ENCODE measurements around the gene IBTK.

The IBTK gene

DNA sequence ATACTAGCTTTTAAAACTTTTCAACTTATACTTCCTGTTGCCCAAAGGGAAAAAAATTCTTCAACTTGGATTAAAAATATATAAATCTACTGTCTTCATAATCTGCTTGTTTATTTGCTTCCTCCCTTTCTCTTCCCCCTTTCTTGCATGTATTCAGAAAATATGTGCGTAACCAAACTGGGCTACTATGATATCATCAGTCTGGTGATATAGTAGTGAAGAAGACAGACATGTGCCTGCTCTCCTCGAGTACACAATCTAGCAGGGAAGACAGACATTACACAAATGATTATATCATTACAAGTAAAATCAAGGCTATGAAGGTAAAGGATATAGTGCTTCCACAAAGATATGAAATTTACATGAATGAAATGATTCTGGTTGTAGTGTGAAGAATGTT is 31.0 kb downstream of the IBTK start:
- Histone ChIP-seq H2AFZ (ENCODE audit: low read length) (no peak overlapping the region), H3K36me3 (ENCODE audit: insufficient read depth, low read length) (peaks cover 69% of the 10 kb centered on the region; the same call in 1 of the 2 replicates)
- no peak for TF ChIP-seq EZH2phosphoT487 (IDR thresholded peaks at IDR 0.05; ENCODE audit: borderline replicate concordance)
- TF ChIP-seq CTCF (conservative IDR thresholded peaks at IDR 0.05; ENCODE audit: low read length) = no peak

DNA sequence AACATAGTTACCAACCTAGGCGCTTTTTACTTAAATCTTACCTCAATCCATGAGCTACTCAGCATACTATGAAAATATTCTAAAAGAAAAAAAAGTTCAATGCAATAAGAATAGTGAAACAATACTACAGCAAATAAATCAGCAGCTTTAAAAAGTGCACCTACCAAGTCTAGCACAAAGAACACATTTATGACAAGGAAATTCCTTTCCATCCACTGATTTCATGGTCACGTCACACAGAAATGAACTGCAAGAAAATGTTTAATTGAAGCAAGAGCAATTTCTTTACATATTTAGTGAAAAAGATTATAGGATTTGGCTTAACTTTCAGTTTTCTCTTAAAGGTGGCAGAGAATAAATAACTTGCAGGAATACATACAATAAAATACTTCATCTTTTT is 36.2 kb downstream of the IBTK start:
- no peaks in the 10 kb centered on the region for H3K9me3 ChIP-seq (ENCODE audit: insufficient read depth, low read depth, low read length)
- H2AFZ ChIP-seq (ENCODE audit: low read length) = no peak overlapping the region
- TF ChIP-seq CTCF (conservative IDR thresholded peaks at IDR 0.05; ENCODE audit: low read length) (no peak), EZH2phosphoT487 (IDR thresholded peaks at IDR 0.05; ENCODE audit: borderline replicate concordance) (no peak)
- H3F3A ChIP-seq (ENCODE audit: low read depth) = no peaks in the 10 kb centered on the region
- no peak overlapping the region for H3K9ac ChIP-seq (ENCODE audit: low read depth, low read length, poor library complexity, severe bottlenecking)
- H3K27me3 ChIP-seq (ENCODE audit: insufficient read depth, low read length, poor library complexity, severe bottlenecking) = no peaks in the 10 kb centered on the region
- H3K4me2 ChIP-seq (ENCODE audit: low read depth, low read length, poor library complexity, severe bottlenecking) = no peak overlapping the region
- H3K79me2 ChIP-seq (ENCODE audit: insufficient read depth, low read length) = no peaks in the 10 kb centered on the region
- H3K9me2 ChIP-seq (replicated peaks; ENCODE audit: low read depth, low read length) = no peaks in the 10 kb centered on the region
- H3K4me1 ChIP-seq (ENCODE audit: insufficient read depth, low read length, poor library complexity, severe bottlenecking) = no peaks in the 10 kb centered on the region
- no peak overlapping the region for H3K4me3 ChIP-seq (ENCODE audit: low read length, poor library complexity, severe bottlenecking)
- H4K20me1 ChIP-seq (ENCODE audit: insufficient read depth, low read length, poor library complexity, severe bottlenecking) = no peaks in the 10 kb centered on the region
- peaks cover 46% of the 10 kb centered on the region; the same call in 1 of the 2 replicates for H3K36me3 ChIP-seq (ENCODE audit: insufficient read depth, low read length)

More for the DNA sequence above, 31.0 kb downstream of the IBTK start:
- Histone ChIP-seq H3K4me3 (ENCODE audit: low read length, poor library complexity, severe bottlenecking) (no peak overlapping the region), H3F3A (ENCODE audit: low read depth) (no peaks in the 10 kb centered on the region), H3K4me1 (ENCODE audit: insufficient read depth, low read length, poor library complexity, severe bottlenecking) (no peaks in the 10 kb centered on the region), H3K9me3 (ENCODE audit: insufficient read depth, low read depth, low read length) (no peaks in the 10 kb centered on the region), H3K27me3 (ENCODE audit: insufficient read depth, low read length, poor library complexity, severe bottlenecking) (no peaks in the 10 kb centered on the region), H3K9me2 (replicated peaks; ENCODE audit: low read depth, low read length) (no peaks in the 10 kb centered on the region), H3K9ac (ENCODE audit: low read depth, low read length, poor library complexity, severe bottlenecking) (no peak overlapping the region), H3K4me2 (ENCODE audit: low read depth, low read length, poor library complexity, severe bottlenecking) (no peak overlapping the region), H4K20me1 (ENCODE audit: insufficient read depth, low read length, poor library complexity, severe bottlenecking) (no peaks in the 10 kb centered on the region), H3K79me2 (ENCODE audit: insufficient read depth, low read length) (no peaks in the 10 kb centered on the region)

GRCh38 chr6:82208913-82209312 is 38.6 kb downstream of the IBTK start:
- no peaks in the 10 kb centered on the region for H4K20me1 ChIP-seq (ENCODE audit: insufficient read depth, low read length, poor library complexity, severe bottlenecking)
- H3K79me2 ChIP-seq (ENCODE audit: insufficient read depth, low read length) = no peaks in the 10 kb centered on the region
- TF ChIP-seq CTCF (conservative IDR thresholded peaks at IDR 0.05; ENCODE audit: low read length) (no peak), EZH2phosphoT487 (IDR thresholded peaks at IDR 0.05; ENCODE audit: borderline replicate concordance) (no peak)
- no peaks in the 10 kb centered on the region for H3K27me3 ChIP-seq (ENCODE audit: insufficient read depth, low read length, poor library complexity, severe bottlenecking)
- H3K9me2 ChIP-seq (replicated peaks; ENCODE audit: low read depth, low read length) = no peaks in the 10 kb centered on the region
- H3K9ac ChIP-seq (ENCODE audit: low read depth, low read length, poor library complexity, severe bottlenecking) = no peak overlapping the region
- H3K36me3 ChIP-seq (ENCODE audit: insufficient read depth, low read length) = peaks cover 26% of the 10 kb centered on the region; the same call in 1 of the 2 replicates
- H3F3A ChIP-seq (ENCODE audit: low read depth) = no peaks in the 10 kb centered on the region
- H2AFZ ChIP-seq (ENCODE audit: low read length) = no peak overlapping the region
- peaks cover 4% of the 10 kb centered on the region for H3K4me1 ChIP-seq (ENCODE audit: insufficient read depth, low read length, poor library complexity, severe bottlenecking)
- no peak overlapping the region for H3K4me2 ChIP-seq (ENCODE audit: low read depth, low read length, poor library complexity, severe bottlenecking)
- no peaks in the 10 kb centered on the region for H3K9me3 ChIP-seq (ENCODE audit: insufficient read depth, low read depth, low read length)
- H3K4me3 ChIP-seq (ENCODE audit: low read length, poor library complexity, severe bottlenecking) = no peak overlapping the region

All from Loucy (cell line).